ENCODE measurements around the gene KCNG1.

DNA sequence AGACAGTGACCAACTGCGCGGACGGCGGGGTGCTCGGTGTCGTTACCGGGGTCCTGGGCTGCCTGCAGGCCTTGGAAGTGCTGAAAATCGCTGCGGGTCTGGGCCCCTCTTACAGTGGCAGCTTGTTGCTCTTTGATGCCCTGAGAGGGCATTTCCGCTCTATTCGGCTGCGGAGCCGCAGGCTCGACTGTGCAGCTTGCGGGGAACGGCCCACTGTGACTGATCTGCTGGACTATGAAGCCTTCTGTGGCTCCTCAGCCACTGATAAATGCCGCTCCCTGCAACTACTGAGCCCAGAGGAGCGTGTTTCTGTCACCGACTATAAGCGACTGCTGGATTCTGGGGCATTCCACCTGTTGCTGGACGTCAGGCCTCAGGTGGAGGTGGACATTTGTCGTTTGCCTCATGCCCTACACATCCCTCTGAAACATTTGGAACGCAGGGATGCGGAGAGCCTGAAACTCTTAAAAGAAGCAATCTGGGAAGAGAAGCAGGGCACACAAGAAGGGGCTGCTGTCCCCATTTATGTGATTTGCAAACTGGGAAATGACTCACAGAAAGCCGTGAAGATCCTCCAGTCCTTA lies 63.3 kb downstream of the KCNG1 start:
- TF ChIP-seq, protein P1, sequence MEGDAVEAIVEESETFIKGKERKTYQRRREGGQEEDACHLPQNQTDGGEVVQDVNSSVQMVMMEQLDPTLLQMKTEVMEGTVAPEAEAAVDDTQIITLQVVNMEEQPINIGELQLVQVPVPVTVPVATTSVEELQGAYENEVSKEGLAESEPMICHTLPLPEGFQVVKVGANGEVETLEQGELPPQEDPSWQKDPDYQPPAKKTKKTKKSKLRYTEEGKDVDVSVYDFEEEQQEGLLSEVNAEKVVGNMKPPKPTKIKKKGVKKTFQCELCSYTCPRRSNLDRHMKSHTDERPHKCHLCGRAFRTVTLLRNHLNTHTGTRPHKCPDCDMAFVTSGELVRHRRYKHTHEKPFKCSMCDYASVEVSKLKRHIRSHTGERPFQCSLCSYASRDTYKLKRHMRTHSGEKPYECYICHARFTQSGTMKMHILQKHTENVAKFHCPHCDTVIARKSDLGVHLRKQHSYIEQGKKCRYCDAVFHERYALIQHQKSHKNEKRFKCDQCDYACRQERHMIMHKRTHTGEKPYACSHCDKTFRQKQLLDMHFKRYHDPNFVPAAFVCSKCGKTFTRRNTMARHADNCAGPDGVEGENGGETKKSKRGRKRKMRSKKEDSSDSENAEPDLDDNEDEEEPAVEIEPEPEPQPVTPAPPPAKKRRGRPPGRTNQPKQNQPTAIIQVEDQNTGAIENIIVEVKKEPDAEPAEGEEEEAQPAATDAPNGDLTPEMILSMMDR (IDR thresholded peaks at IDR 0.05): no peak
- no peak for TF ChIP-seq POLR2A (IDR thresholded peaks at IDR 0.05)

Data from tibial nerve (tissue), 3 donors.